IPS-NIHi7 (cell line): ENCODE data around the gene SPTLC3.

ENCODE experiments used
- DNase-seq: peaks from one replicate; pipeline ENCODE4 v3.0.0; 2012; ENCODE audit warnings: mixed read lengths; ENCODE audit errors: extremely low spot score

SPTLC3 gene

GRCh38 chr20:13186043-13186774 lies 177.4 kb downstream of the SPTLC3 start:
- no peak for DNase-seq

GRCh38 chr20:13187899-13188298 lies 179.1 kb downstream of the SPTLC3 start:
- DNase-seq, result no peak

- DNase-seq, result no peak
Measured at GRCh38 chr20:13199279-13199678, 190.5 kb downstream of the SPTLC3 start.

- no peak for DNase-seq
Measured at GRCh38 chr20:13200767-13201500, 192.2 kb downstream of the SPTLC3 start.

- DNase-seq, result no peak
Measured at GRCh38 chr20:13202565-13202964, 193.8 kb downstream of the SPTLC3 start.

- DNase-seq, result no peak
Measured at GRCh38 chr20:13205425-13205824, 196.7 kb downstream of the SPTLC3 start.

- no peak for DNase-seq
Measured at GRCh38 chr20:13205848-13206434, 197.2 kb downstream of the SPTLC3 start.

- no peak for DNase-seq
Measured at GRCh38 chr20:13207016-13207415, 198.2 kb downstream of the SPTLC3 start.

- DNase-seq, result no peak
Measured at GRCh38 chr20:13211956-13212618, 203.3 kb downstream of the SPTLC3 start.

- no peak for DNase-seq
Measured at GRCh38 chr20:13212750-13213149, 204.0 kb downstream of the SPTLC3 start.

- no peak for DNase-seq
Measured at GRCh38 chr20:13213335-13213734, 204.6 kb downstream of the SPTLC3 start.

GRCh38 chr20:13216533-13216932 lies 207.8 kb downstream of the SPTLC3 start:
- no peak for DNase-seq
